A549 (cell line): ENCODE results near the gene ADGRL1. TPM values are rescaled to one million over a fixed set of nuclear protein-coding genes. Genes with fewer than 3 reads are reported as not detected.

Source experiments
- ATAC-seq, 2 experiments: fragments of 200-7000 bp in 1 of 2; fragments of >200 bp in 1 of 2; cut with Nextera tagmentation in 1 of 2; cut with Tn5 transposase in 1 of 2; 3 replicates each; pipeline versions ENCODE4 v1.8.0 to v1.9.1; 2018 to 2020; ENCODE audit warnings: mild to moderate bottlenecking in 1 of 2, moderate library complexity in 1 of 2
- CTCF ChIA-PET: fragments of 300-600 bp; sonication (Branson Sonifier 250); formaldehyde crosslinking; extraction: SDS; loops from one replicate; lab custom pipeline; 2021; ENCODE audit warnings: antibody characterized with exemption, inconsistent platforms; lab: Yijun Ruan, JAX
- POLR2A ChIA-PET: fragments of 350-600 bp; formaldehyde crosslinking; extraction: SDS; loops from one replicate; lab custom pipeline; 2021; ENCODE audit warnings: antibody characterized with exemption, inconsistent platforms; lab: Yijun Ruan, JAX
- DNase-seq, 2 experiments: peaks; one replicate each; pipeline versions ENCODE4 v3.0.0 to v3.0.0-alpha.2; 2011 to 2016; ENCODE audit warnings: low read depth in 1 of 2, low spot score in 1 of 2
- FAIRE-seq: peaks from 2 replicates; lab custom pipeline; 2011; peaks lifted over from hg19 to GRCh38; lab: Jason Lieb, UNC
- H3K27ac ChIP-seq, 2 experiments: fragments of >200 bp; sonication (Bioruptor Twin); formaldehyde crosslinking; 3 replicates each; pipeline ENCODE4 v1.5.1; 2016 to 2017
- H3K4me1 ChIP-seq: fragments of >200 bp; sonication (Bioruptor Twin); formaldehyde crosslinking; 3 replicates; pipeline ENCODE4 v1.6.1; 2016
- H3K4me2 ChIP-seq: fragments of >200 bp; sonication (Bioruptor Twin); formaldehyde crosslinking; 3 replicates; pipeline ENCODE4 v1.6.1; 2016
- H3K4me3 ChIP-seq: fragments of >200 bp; sonication (Bioruptor Twin); formaldehyde crosslinking; 3 replicates; pipeline ENCODE4 v1.5.1; 2016
- H3K9me3 ChIP-seq: fragments of >200 bp; sonication (Bioruptor Twin); formaldehyde crosslinking; 3 replicates; pipeline ENCODE4 v1.6.1; 2016
- BHLHE40 ChIP-seq: IDR thresholded peaks from 2 replicates; pipeline ENCODE4 v1.6.1; 2012; ENCODE audit warnings: low read depth, low read length, inconsistent platforms
- CBX2 ChIP-seq: fragments of 200-600 bp; sonication (generic); IDR thresholded peaks from 2 replicates; pipeline ENCODE4 v1.6.1; 2016; ENCODE audit warnings: low read depth, mild to moderate bottlenecking, borderline replicate concordance
- CEBPB ChIP-seq, 2 experiments: fragments of >200 bp in 1 of 2; sonication (Bioruptor Twin) in 1 of 2; formaldehyde crosslinking in 1 of 2; IDR thresholded peaks; 2 replicates each; pipeline ENCODE4 v1.6.1; 2012 to 2016
- CHD4 ChIP-seq: fragments of 200-600 bp; sonication (generic); IDR thresholded peaks from 2 replicates; pipeline ENCODE4 v1.6.1; 2016; ENCODE audit warnings: antibody characterized with exemption, mild to moderate bottlenecking, borderline replicate concordance
- E2F6 ChIP-seq: IDR thresholded peaks from 2 replicates; pipeline ENCODE4 v1.6.1; 2012; ENCODE audit warnings: low read depth, borderline replicate concordance
- EHMT2 ChIP-seq: fragments of 200-600 bp; sonication (generic); IDR thresholded peaks from 2 replicates; pipeline ENCODE4 v1.6.1; 2016; ENCODE audit warnings: antibody characterized with exemption, low read depth, mild to moderate bottlenecking, moderate library complexity
- FOSB ChIP-seq: fragments of 250-450 bp; sonication (Bioruptor Pico); IDR thresholded peaks from 2 replicates; pipeline ENCODE4 v1.5.0; 2020; ENCODE audit warnings: mild to moderate bottlenecking, moderate library complexity
- KDM5A ChIP-seq: fragments of 200-600 bp; sonication (generic); IDR thresholded peaks from 2 replicates; pipeline ENCODE4 v1.6.1; 2016; ENCODE audit warnings: antibody characterized with exemption, mild to moderate bottlenecking
- MAX ChIP-seq: IDR thresholded peaks from 2 replicates; pipeline ENCODE4 v1.6.1; 2012
- PHF8 ChIP-seq: fragments of 200-600 bp; sonication (generic); IDR thresholded peaks from 2 replicates; pipeline ENCODE4 v1.6.1; 2016; ENCODE audit warnings: low read depth, mild to moderate bottlenecking, antibody characterized with exemption, moderate library complexity, borderline replicate concordance
- RAD21 ChIP-seq, 2 experiments: fragments of >200 bp in 1 of 2; sonication (Bioruptor Twin) in 1 of 2; formaldehyde crosslinking in 1 of 2; IDR thresholded peaks in 1 of 2; conservative IDR thresholded peaks in 1 of 2; 2 replicates in 1 of 2; 3 replicates in 1 of 2; pipeline ENCODE4 v1.6.1; 2012 to 2018; ENCODE audit warnings: inconsistent platforms in 1 of 2
- RCOR1 ChIP-seq: fragments of 150-350 bp; IDR thresholded peaks from 2 replicates; pipeline ENCODE4 v1.6.1; 2014; ENCODE audit warnings: antibody characterized with exemption, low read length, low read depth
- TFCP2L1 ChIP-seq: fragments of 250-450 bp; sonication (Bioruptor Pico); IDR thresholded peaks from 2 replicates; pipeline ENCODE4 v1.5.0; 2021; ENCODE audit warnings: mild to moderate bottlenecking
- TP53 ChIP-seq: fragments of 250-450 bp; sonication (Bioruptor Pico); IDR thresholded peaks from 2 replicates; pipeline ENCODE4 v1.5.0; 2021; ENCODE audit warnings: mild to moderate bottlenecking, moderate library complexity
- ZC3H11A ChIP-seq: fragments of 450-650 bp; IDR thresholded peaks from 2 replicates; pipeline ENCODE4 v1.6.1; 2014; ENCODE audit warnings: antibody characterized with exemption, mild to moderate bottlenecking
- ZNF302 ChIP-seq: fragments of 250-450 bp; sonication (Bioruptor Pico); IDR thresholded peaks from 2 replicates; pipeline ENCODE4 v1.9.0; 2021; ENCODE audit warnings: inconsistent platforms, mild to moderate bottlenecking, moderate library complexity
- ZSCAN20 ChIP-seq: fragments of 250-450 bp; sonication (Bioruptor Pico); IDR thresholded peaks from 2 replicates; pipeline ENCODE4 v1.8.0; 2022; ENCODE audit warnings: mild to moderate bottlenecking, moderate library complexity
- WGBS: methylation state at CpG from one replicate; pipeline ENCODE4 v1.1.6; 2017; ENCODE audit errors: missing lambda C conversion rate; 5-methylcytosine and 5-hydroxymethylcytosine counted together
- polyA plus RNA-seq, 4 experiments: library from polyadenylated mRNA; depleted of rRNA in 3 of 4; stranded (reverse); fragments of >200 nt; fragmentation: RNase III in 1 of 4; extraction: RNeasy Plus Mini Kit Qiagen cat#74134 plus additional on column Dnase treatment in 1 of 4; gene quantifications; 2 replicates in 3 of 4; 3 replicates in 1 of 4; pipeline ENCODE4 v1.2.3, GENCODE V29; 2011 to 2017
- TF ChIP-seq, protein P1 (sequence below): fragments of >200 bp; sonication (Bioruptor Twin); formaldehyde crosslinking; IDR thresholded peaks from 2 replicates; pipeline ENCODE4 v1.6.1; 2016
- TF ChIP-seq, protein P2 (sequence below): IDR thresholded peaks from 2 replicates; pipeline ENCODE4 v1.6.1; 2012
- TF ChIP-seq, protein P3 (sequence below): fragments of 250-450 bp; sonication (Bioruptor Pico); IDR thresholded peaks from 2 replicates; pipeline ENCODE4 v1.5.0; 2021; ENCODE audit warnings: mild to moderate bottlenecking, moderate library complexity, borderline replicate concordance
- TF ChIP-seq, protein P4 (sequence below): fragments of 150-350 bp; IDR thresholded peaks from 2 replicates; pipeline ENCODE4 v1.6.1; 2014; ENCODE audit warnings: low read depth, mild to moderate bottlenecking, low read length

Gene ADGRL1
- polyA plus RNA-seq, 2 of the 4 experiments (the other 2 are of a cell fraction): 3.9 to 6.0 TPM

DNA sequence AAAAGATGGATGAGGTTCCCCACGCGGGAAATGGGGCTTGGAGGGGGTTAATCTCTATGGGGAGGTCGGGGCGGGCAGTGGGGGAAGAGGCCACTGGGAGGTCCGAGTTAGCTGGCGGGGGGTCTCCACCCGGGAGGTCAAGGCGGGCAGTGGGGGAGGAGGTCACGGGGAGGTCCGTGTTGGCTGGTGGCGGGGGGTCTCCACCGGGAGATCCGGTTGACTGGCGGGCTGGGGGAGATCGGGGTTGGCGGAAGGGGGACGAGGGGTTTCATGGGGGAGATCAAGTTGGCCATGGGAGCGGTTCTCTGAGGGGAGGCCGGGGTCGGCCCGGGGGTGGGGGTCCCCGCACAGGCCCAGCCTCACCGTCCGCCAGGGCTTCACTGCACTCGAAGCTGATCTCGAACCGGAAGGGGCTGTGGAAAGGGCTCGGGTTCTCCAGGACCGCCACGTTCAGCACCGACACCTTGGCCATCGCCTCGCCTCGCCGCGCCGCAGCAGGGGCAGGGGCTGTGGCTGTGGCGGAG lies 69.9 kb downstream of the ADGRL1 start:
- H3K9me3 ChIP-seq: no peaks in the 10 kb centered on the region
- ChIA-PET CTCF (interaction anchor here (0.6 to 2.5 kb wide), 49 partner anchors 10 to 344 kb away, joined by 3 to 24 read pairs (median 4); partner anchors contain the start of genes ADGRE5, MISP3, PKN1 and PRKACA), POLR2A (interaction anchor here (0.6 to 1.0 kb wide), 6 partner anchors 13 to 282 kb away, joined by 3 to 8 read pairs (median 3); partner anchors contain the start of genes MISP3 and PRKACA)
- H3K4me1 ChIP-seq: peaks cover 11% of the 10 kb centered on the region; the same call in 2 of the 3 replicates
- no peak for FAIRE-seq
- WGBS: 0% methylated on average over 7 of the region's 38 CpGs
- peak overlapping the region; percentile 95 for H3K4me2 ChIP-seq
- H3K4me3 ChIP-seq: peak overlapping the region; percentile 62
- peak overlapping the region; percentile 66 to 93 for H3K27ac ChIP-seq
- no peak for DNase-seq
- ATAC-seq: no peak
- 0 out of 2 replicates have a peak, but pooled peaks have one; percentile 21 for TF ChIP-seq PHF8
- TF ChIP-seq RAD21 (conservative IDR thresholded peaks at IDR 0.05 in 1 of 2, IDR thresholded peaks at IDR 0.05 in 1 of 2): no peak

DNA sequence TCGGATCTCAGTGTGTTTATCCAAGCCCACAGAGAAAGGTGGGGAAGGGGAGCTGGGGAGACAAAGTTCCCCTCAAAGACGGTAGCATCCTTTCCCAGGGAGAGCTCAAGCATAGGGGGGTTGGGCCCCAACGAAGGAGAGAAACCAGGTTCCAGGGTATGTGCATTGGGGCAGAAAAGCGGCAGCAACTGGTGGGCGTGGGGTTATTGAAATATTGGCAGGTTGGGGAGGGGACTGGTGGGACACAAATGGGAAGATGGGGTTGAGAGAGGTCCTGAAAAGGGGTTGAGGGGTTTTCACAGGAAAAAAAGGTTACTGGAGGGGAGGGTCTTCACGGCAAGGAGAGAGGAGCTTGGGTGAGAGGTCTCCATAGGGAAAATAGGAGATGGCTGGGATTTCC lies 70.6 kb downstream of the ADGRL1 start:
- ChIA-PET POLR2A (no interaction called here), CTCF (interaction anchor here (0.8 to 2.5 kb wide), 4 partner anchors 9 to 345 kb away, joined by 3 to 24 read pairs (median 6); partner anchors contain the start of gene MISP3)
- H3K4me3 ChIP-seq: peak overlapping the region; percentile 62
- ATAC-seq: no peak
- DNase-seq: no peak
- H3K27ac ChIP-seq: peak overlapping the region; percentile 66 to 93; a peak in 4 of 6 replicates
- peak overlapping the region; percentile 95 for H3K4me2 ChIP-seq
- no peaks in the 10 kb centered on the region for H3K9me3 ChIP-seq
- TF ChIP-seq, protein P1, sequence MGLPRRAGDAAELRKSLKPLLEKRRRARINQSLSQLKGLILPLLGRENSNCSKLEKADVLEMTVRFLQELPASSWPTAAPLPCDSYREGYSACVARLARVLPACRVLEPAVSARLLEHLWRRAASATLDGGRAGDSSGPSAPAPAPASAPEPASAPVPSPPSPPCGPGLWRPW: no peak
- TF ChIP-seq E2F6 (no peak), CEBPB (IDR thresholded peaks at IDR 0.05) (no peak), FOSB (no peak)
- TF ChIP-seq, all 56 proteins: peak for 0
- FAIRE-seq: no peak
- peaks cover 11% of the 10 kb centered on the region; the same call in 2 of the 3 replicates for H3K4me1 ChIP-seq
- WGBS: 30% methylated on average over 6 of the region's 6 CpGs

DNA sequence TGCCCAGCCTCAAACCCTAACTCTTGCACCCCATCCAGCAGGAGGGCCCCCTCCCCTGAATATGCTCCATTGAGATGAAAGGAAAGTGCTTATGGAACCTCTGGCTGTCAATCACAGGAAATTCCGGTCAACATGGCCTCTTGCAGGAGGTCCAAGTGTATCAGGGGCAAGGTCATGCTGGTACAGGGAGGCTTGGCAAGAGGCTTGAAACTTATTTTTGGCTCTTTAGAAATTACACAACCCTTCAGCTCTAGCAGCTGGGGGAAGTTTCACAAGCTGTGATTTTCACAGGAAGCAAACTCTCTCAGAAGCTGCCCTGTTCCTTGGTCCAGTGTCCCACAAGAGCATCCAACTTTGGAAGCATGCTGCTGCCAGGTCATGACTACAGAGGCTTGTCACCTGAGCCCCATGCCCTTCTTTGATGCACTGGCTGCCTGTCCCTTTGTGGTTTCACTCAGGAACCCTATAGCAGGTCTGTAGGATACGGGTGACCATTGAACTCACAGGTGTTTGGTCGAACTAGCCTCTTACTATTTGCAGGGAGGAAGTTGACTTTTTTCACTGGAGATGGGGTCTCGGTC lies 78.0 kb downstream of the ADGRL1 start:
- 88% methylated on average over 4 of the region's 4 CpGs for WGBS
- Histone ChIP-seq H3K4me2 (no peak overlapping the region), H3K4me3 (no peak overlapping the region), H3K4me1 (no peaks in the 10 kb centered on the region), H3K9me3 (no peaks in the 10 kb centered on the region)
- DNase-seq: no peak
- no peak for TF ChIP-seq EHMT2
- no peak for TF ChIP-seq KDM5A
- no peak for TF ChIP-seq CBX2
- no peak for TF ChIP-seq E2F6
- TF ChIP-seq, protein P2, sequence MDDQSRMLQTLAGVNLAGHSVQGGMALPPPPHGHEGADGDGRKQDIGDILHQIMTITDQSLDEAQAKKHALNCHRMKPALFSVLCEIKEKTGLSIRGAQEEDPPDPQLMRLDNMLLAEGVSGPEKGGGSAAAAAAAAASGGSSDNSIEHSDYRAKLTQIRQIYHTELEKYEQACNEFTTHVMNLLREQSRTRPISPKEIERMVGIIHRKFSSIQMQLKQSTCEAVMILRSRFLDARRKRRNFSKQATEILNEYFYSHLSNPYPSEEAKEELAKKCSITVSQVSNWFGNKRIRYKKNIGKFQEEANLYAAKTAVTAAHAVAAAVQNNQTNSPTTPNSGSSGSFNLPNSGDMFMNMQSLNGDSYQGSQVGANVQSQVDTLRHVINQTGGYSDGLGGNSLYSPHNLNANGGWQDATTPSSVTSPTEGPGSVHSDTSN: no peak
- no peak for TF ChIP-seq FOSB
- no peak for TF ChIP-seq ZNF302 (CRISPR knock-in tag)
- no peak for TF ChIP-seq MAX
- TF ChIP-seq BHLHE40: no peak
- TF ChIP-seq CEBPB (IDR thresholded peaks at IDR 0.05): no peak
- no peak for TF ChIP-seq RCOR1
- TF ChIP-seq TFCP2L1: no peak
- no peak for TF ChIP-seq ZC3H11A
- no peak for TF ChIP-seq TP53
- TF ChIP-seq, protein P3, sequence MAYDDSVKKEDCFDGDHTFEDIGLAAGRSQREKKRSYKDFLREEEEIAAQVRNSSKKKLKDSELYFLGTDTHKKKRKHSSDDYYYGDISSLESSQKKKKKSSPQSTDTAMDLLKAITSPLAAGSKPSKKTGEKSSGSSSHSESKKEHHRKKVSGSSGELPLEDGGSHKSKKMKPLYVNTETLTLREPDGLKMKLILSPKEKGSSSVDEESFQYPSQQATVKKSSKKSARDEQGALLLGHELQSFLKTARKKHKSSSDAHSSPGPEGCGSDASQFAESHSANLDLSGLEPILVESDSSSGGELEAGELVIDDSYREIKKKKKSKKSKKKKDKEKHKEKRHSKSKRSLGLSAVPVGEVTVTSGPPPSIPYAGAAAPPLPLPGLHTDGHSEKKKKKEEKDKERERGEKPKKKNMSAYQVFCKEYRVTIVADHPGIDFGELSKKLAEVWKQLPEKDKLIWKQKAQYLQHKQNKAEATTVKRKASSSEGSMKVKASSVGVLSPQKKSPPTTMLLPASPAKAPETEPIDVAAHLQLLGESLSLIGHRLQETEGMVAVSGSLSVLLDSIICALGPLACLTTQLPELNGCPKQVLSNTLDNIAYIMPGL: no peak
- TF ChIP-seq, protein P4, sequence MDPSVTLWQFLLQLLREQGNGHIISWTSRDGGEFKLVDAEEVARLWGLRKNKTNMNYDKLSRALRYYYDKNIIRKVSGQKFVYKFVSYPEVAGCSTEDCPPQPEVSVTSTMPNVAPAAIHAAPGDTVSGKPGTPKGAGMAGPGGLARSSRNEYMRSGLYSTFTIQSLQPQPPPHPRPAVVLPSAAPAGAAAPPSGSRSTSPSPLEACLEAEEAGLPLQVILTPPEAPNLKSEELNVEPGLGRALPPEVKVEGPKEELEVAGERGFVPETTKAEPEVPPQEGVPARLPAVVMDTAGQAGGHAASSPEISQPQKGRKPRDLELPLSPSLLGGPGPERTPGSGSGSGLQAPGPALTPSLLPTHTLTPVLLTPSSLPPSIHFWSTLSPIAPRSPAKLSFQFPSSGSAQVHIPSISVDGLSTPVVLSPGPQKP: no peak
- TF ChIP-seq CHD4: no peak
- TF ChIP-seq ZSCAN20 (CRISPR knock-in tag): no peak
- TF ChIP-seq, all 56 proteins: peak for 0
- no peak for FAIRE-seq
- H3K27ac ChIP-seq: no peak overlapping the region
- POLR2A ChIA-PET: no interaction called here
- no peak for ATAC-seq
- CTCF ChIA-PET: interaction anchor here (4.5 kb wide), 1 partner anchor 8 kb away, joined by 24 read pairs; the partner anchor contains the start of gene ASF1B
